Measurements from ENCODE around the gene FLG2. TPM values are rescaled to one million over a fixed set of nuclear protein-coding genes. Genes with fewer than 3 reads are reported as not detected.
"Not testable (repeated sequence)": the region's sequence is repeated elsewhere in the genome, so short reads cannot be mapped to it uniquely, and the experiment has no call there.

The FLG2 gene
- polyA plus RNA-seq, 3 donors: not detected

- Histone ChIP-seq H3K4me1 (ENCODE audit: control insufficient read depth in 1 of 2, insufficient read depth in 2 of 2, low read length in 2 of 2) (no peaks in the 10 kb centered on the region), H2AFZ (ENCODE audit: insufficient read depth, low read depth, low read length, poor library complexity, severe bottlenecking) (no peak overlapping the region), H3K36me3 (replicated peaks in 1 of 2; ENCODE audit: control insufficient read depth in 1 of 2, insufficient read depth in 2 of 2, low read length in 2 of 2) (no peaks in the 10 kb centered on the region), H3K27ac (ENCODE audit: low read depth in 1 of 2, low read length in 2 of 2) (no peak overlapping the region), H3K4me2 (replicated peaks; ENCODE audit: extremely low read depth, low read length, poor library complexity, severe bottlenecking) (no peak overlapping the region), H3K4me3 (replicated peaks in 1 of 3; ENCODE audit: low read depth in 2 of 3, low read length in 3 of 3) (no peak overlapping the region), H3K9ac (ENCODE audit: insufficient read depth, low read length, poor library complexity, severe bottlenecking) (no peak overlapping the region), H3K9me3 (replicated peaks in 1 of 2; ENCODE audit: control insufficient read depth in 1 of 2, insufficient read depth in 1 of 2, low read length in 2 of 2) (peaks cover 31 to 51% of the 10 kb centered on the region in 2 donors), H3K79me2 (ENCODE audit: insufficient read depth, low read length) (no peaks in the 10 kb centered on the region), H3K27me3 (ENCODE audit: control insufficient read depth in 2 of 2, insufficient read depth in 2 of 2, low read length in 2 of 2) (no peaks in the 10 kb centered on the region), H4K20me1 (ENCODE audit: insufficient read depth, low read length) (no peaks in the 10 kb centered on the region)
- 97% methylated on average over 21 of the region's 21 CpGs for WGBS (ENCODE audit: insufficient coverage)
- intact Hi-C loops (cut with micrococcal nuclease): no loop called here
- Mint-ChIP-seq H3K27ac (no peak overlapping the region), H3K4me1 (peaks cover 4% of the 10 kb centered on the region), H3K36me3 (no peaks in the 10 kb centered on the region), H3K9me3 (peaks cover 42 to 53% (median 48%) of the 10 kb centered on the region in 7 donors), H3K4me3 (no peak overlapping the region), H3K27me3 (ENCODE audit: low read depth in 3 of 3) (no peaks in the 10 kb centered on the region)
- no peak for TF ChIP-seq CTCF (IDR thresholded peaks at IDR 0.05)
- DNase-seq: no peak
Observed at GRCh38 chr1:152313319-152313801, 46.4 kb downstream of the FLG2 start.

- H3K9ac ChIP-seq (ENCODE audit: insufficient read depth, low read length, poor library complexity, severe bottlenecking); DNase-seq; H3K27me3 Mint-ChIP-seq (ENCODE audit: low read depth in 3 of 3); H3K4me3 Mint-ChIP-seq; H2AFZ ChIP-seq (ENCODE audit: insufficient read depth, low read depth, low read length, poor library complexity, severe bottlenecking); H3K27me3 ChIP-seq (ENCODE audit: control insufficient read depth in 2 of 2, insufficient read depth in 2 of 2, low read length in 2 of 2); H4K20me1 ChIP-seq (ENCODE audit: insufficient read depth, low read length); H3K79me2 ChIP-seq (ENCODE audit: insufficient read depth, low read length); H3K27ac Mint-ChIP-seq; H3K4me1 Mint-ChIP-seq; intact Hi-C loops (cut with micrococcal nuclease); H3K4me1 ChIP-seq (ENCODE audit: control insufficient read depth in 1 of 2, insufficient read depth in 2 of 2, low read length in 2 of 2); H3K36me3 Mint-ChIP-seq; H3K27ac ChIP-seq (ENCODE audit: low read depth in 1 of 2, low read length in 2 of 2); H3K4me2 ChIP-seq (replicated peaks; ENCODE audit: extremely low read depth, low read length, poor library complexity, severe bottlenecking); H3K4me3 ChIP-seq (replicated peaks in 1 of 3; ENCODE audit: low read depth in 2 of 3, low read length in 3 of 3); H3K36me3 ChIP-seq (replicated peaks in 1 of 2; ENCODE audit: control insufficient read depth in 1 of 2, insufficient read depth in 2 of 2, low read length in 2 of 2): not testable (repeated sequence)
- H3K9me3 ChIP-seq (replicated peaks in 1 of 2; ENCODE audit: control insufficient read depth in 1 of 2, insufficient read depth in 1 of 2, low read length in 2 of 2): peaks cover 37 to 58% of the 10 kb centered on the region in 2 donors
- H3K9me3 Mint-ChIP-seq: peaks cover 54 to 63% (median 58%) of the 10 kb centered on the region in 7 donors
- 97% methylated on average over 9 of the region's 13 CpGs for WGBS (ENCODE audit: insufficient coverage)
Observed at GRCh38 chr1:152312169-152312568, 47.6 kb downstream of the FLG2 start.

Data from CD14-positive monocyte (primary cell).